ENCODE results near the gene AURKAIP1.

- no peak for TF ChIP-seq PKNOX1 (IDR thresholded peaks at IDR 0.05)
- TF ChIP-seq SUZ12 (IDR thresholded peaks at IDR 0.05): no peak
- TF ChIP-seq SP1 (IDR thresholded peaks at IDR 0.05): no peak
- TF ChIP-seq FOXM1 (IDR thresholded peaks at IDR 0.05; ENCODE audit: borderline replicate concordance): no peak
- TF ChIP-seq NFRKB (IDR thresholded peaks at IDR 0.05): no peak
- no peak for TF ChIP-seq L3MBTL2 (conservative IDR thresholded peaks at IDR 0.05)
- no peak for TF ChIP-seq TARDBP (IDR thresholded peaks at IDR 0.05)
- no peak for TF ChIP-seq HDGF (IDR thresholded peaks at IDR 0.05; ENCODE audit: borderline replicate concordance)
- TF ChIP-seq BHLHE40 (IDR thresholded peaks at IDR 0.05; ENCODE audit: borderline replicate concordance): no peak
- TF ChIP-seq ELF4 (IDR thresholded peaks at IDR 0.05): no peak
Measured at GRCh38 chr1:1360506-1361169, 14.4 kb downstream of the AURKAIP1 start.

Data from HEK293T (cell line).